Dermis microvascular lymphatic vessel endothelial cell (primary cell): Measurements from ENCODE around the gene DHX16. TPM values are rescaled to one million over a fixed set of nuclear protein-coding genes. Genes with fewer than 3 reads are reported as not detected.
"Not testable (repeated sequence)": the region's sequence is repeated elsewhere in the genome, so short reads cannot be mapped to it uniquely, and the experiment has no call there.

Experiments used
- DNase-seq, 2 donors: peaks; one replicate each; pipeline versions ENCODE4 v3.0.0 to v3.0.0-alpha.2; 2010; ENCODE audit warnings: low read depth in 2 of 2
- total RNA-seq: library from RNA; depleted of rRNA; stranded (reverse); fragments of >200 nt; gene quantifications from 2 replicates; pipeline ENCODE4 v1.2.1, GENCODE V29; 2014

The DHX16 gene
- 30.3 and 36.9 TPM in 2 replicates for total RNA-seq

GRCh38 chr6:30672445-30673253, at the start of gene DHX16:
TSS of gene DHX16 (minus strand) at chr6:30673006. CDS start at chr6:30672841, 165 bp downstream.
- peak; percentile 97 to 98 for DNase-seq

GRCh38 chr6:30722025-30722279, 49.1 kb upstream of the DHX16 start:
- not testable (repeated sequence) for DNase-seq

GRCh38 chr6:30721198-30722024, 48.6 kb upstream of the DHX16 start:
- DNase-seq, result peak; percentile 78 to 93

- DNase-seq, result peak in 1 of 2 donors; percentile 68
Observed at GRCh38 chr6:30720738-30721197, 48.0 kb upstream of the DHX16 start.

GRCh38 chr6:30719791-30720737, 47.3 kb upstream of the DHX16 start, which contains the start of gene TUBB:
TSS of gene TUBB (plus strand) at chr6:30720352. CDS start at chr6:30720507, 155 bp downstream.
- peak; percentile 95 to 99 for DNase-seq

- no peak for DNase-seq
Observed at GRCh38 chr6:30719356-30719755, 46.5 kb upstream of the DHX16 start.

GRCh38 chr6:30717845-30718720, 45.3 kb upstream of the DHX16 start:
- DNase-seq, result not testable (repeated sequence)

GRCh38 chr6:30717129-30717844, 44.5 kb upstream of the DHX16 start, which contains the start of gene MDC1:
TSS of gene MDC1 (minus strand) at chr6:30717281. CDS start at chr6:30715175, 2,106 bp downstream.
- peak; percentile 99 to 100 for DNase-seq

- no peak for DNase-seq
Observed at GRCh38 chr6:30716879-30717128, 44.0 kb upstream of the DHX16 start.

- no peak for DNase-seq
Observed at GRCh38 chr6:30714263-30714662, 41.5 kb upstream of the DHX16 start.

GRCh38 chr6:30712441-30712945, 39.7 kb upstream of the DHX16 start:
- DNase-seq, result no peak

- DNase-seq, result no peak
Observed at GRCh38 chr6:30711758-30712380, 39.1 kb upstream of the DHX16 start.

- DNase-seq, result no peak
Observed at GRCh38 chr6:30709101-30709868, 36.5 kb upstream of the DHX16 start.

- DNase-seq, result no peak
Observed at GRCh38 chr6:30707281-30707850, 34.6 kb upstream of the DHX16 start.

GRCh38 chr6:30705620-30706019, 32.8 kb upstream of the DHX16 start:
- DNase-seq, result no peak

- DNase-seq, result no peak
Observed at GRCh38 chr6:30703821-30704220, 31.0 kb upstream of the DHX16 start.

GRCh38 chr6:30703011-30703410, 30.2 kb upstream of the DHX16 start:
- no peak for DNase-seq

GRCh38 chr6:30700340-30700739, 27.5 kb upstream of the DHX16 start:
- DNase-seq, result no peak
